CD4-positive, CD25-positive, alpha-beta regulatory T cell (primary cell): ENCODE measurements around the gene DHX32. TPM values are rescaled to one million over a fixed set of nuclear protein-coding genes. Genes with fewer than 3 reads are reported as not detected.
"Not testable (repeated sequence)": the region's sequence is repeated elsewhere in the genome, so short reads cannot be mapped to it uniquely, and the experiment has no call there.

ENCODE experiments used
- ATAC-seq, 2 donors: fragments of 150-1000 bp; cut with Tn5 transposase; one replicate each; pipeline ENCODE4 v1.10.0; 2021; ENCODE audit warnings: low read depth in 2 of 2, moderate number of reproducible peaks in 2 of 2, moderate library complexity in 1 of 2
- DNase-seq, 3 donors: peaks; one replicate each; pipeline versions ENCODE4 v3.0.0 to v3.0.0-alpha.2; 2012 to 2022; ENCODE audit warnings: mixed read lengths in 1 of 3
- H3K27ac ChIP-seq: one replicate; pipeline ENCODE4 v1.7.0; 2013; ENCODE audit warnings: mild to moderate bottlenecking, low read length; ENCODE audit not compliant: insufficient read depth, poor library complexity, severe bottlenecking
- H3K27me3 ChIP-seq: one replicate; pipeline ENCODE4 v1.7.0; 2013; ENCODE audit warnings: low read length; ENCODE audit not compliant: control insufficient read depth, insufficient read depth
- H3K36me3 ChIP-seq: one replicate; pipeline ENCODE4 v1.7.0; 2013; ENCODE audit warnings: mild to moderate bottlenecking, low read length, moderate library complexity; ENCODE audit not compliant: control insufficient read depth, insufficient read depth
- H3K4me1 ChIP-seq: 2 replicates; pipeline ENCODE4 v1.7.0; 2013; ENCODE audit warnings: mild to moderate bottlenecking, low read length; ENCODE audit not compliant: insufficient read depth, control insufficient read depth, poor library complexity, severe bottlenecking
- H3K4me3 ChIP-seq: one replicate; pipeline ENCODE4 v1.7.0; 2013; ENCODE audit warnings: low read depth, mild to moderate bottlenecking, low read length, moderate library complexity
- H3K9me3 ChIP-seq, 2 experiments: 1 replicate in 1 of 2; 2 replicates in 1 of 2; pipeline ENCODE4 v1.7.0; 2013; ENCODE audit warnings: low read length in 2 of 2, mild to moderate bottlenecking in 1 of 2, moderate library complexity in 1 of 2; ENCODE audit not compliant: control insufficient read depth in 2 of 2
- H3K27ac Mint-ChIP-seq, 3 donors: one replicate each; pipeline ENCODE4 v1.8.0; 2020 to 2022; ENCODE audit warnings: mild to moderate bottlenecking in 3 of 3, mixed read lengths in 3 of 3, moderate library complexity in 2 of 3
- H3K27me3 Mint-ChIP-seq: one replicate; pipeline ENCODE4 v1.8.0; 2022; ENCODE audit warnings: mild to moderate bottlenecking, mixed read lengths
- H3K36me3 Mint-ChIP-seq: one replicate; pipeline ENCODE4 v1.8.0; 2020; ENCODE audit warnings: mixed read lengths
- H3K4me1 Mint-ChIP-seq, 4 donors: one replicate each; pipeline ENCODE4 v1.8.0; 2020 to 2022; ENCODE audit warnings: mixed read lengths in 4 of 4, mild to moderate bottlenecking in 1 of 4
- H3K4me3 Mint-ChIP-seq, 4 donors: one replicate each; pipeline ENCODE4 v1.8.0; 2020 to 2022; ENCODE audit warnings: mild to moderate bottlenecking in 4 of 4, mixed read lengths in 4 of 4, moderate library complexity in 3 of 4
- H3K9me3 Mint-ChIP-seq, 7 donors: one replicate each; pipeline ENCODE4 v1.8.0; 2020 to 2022; ENCODE audit warnings: mixed read lengths in 7 of 7, mild to moderate bottlenecking in 3 of 7, moderate library complexity in 2 of 7
- polyA plus RNA-seq, 4 donors: library from polyadenylated mRNA; unstranded; fragments of 300-500 nt; fragmentation: Illumina TruSeq; gene quantifications; one replicate each; pipeline ENCODE4 v1.2.3, GENCODE V29; 2021
- total RNA-seq: library from RNA; stranded (reverse); gene quantifications from one replicate; pipeline ENCODE4 v1.2.3, GENCODE V29; 2022

The DHX32 gene
- total RNA-seq = 1.8 TPM
- polyA plus RNA-seq = 10 to 100 TPM in 3 of 4 donors, 1 to 10 TPM in 1; 8.3 to 13.5 (median 10.9) TPM

DNA sequence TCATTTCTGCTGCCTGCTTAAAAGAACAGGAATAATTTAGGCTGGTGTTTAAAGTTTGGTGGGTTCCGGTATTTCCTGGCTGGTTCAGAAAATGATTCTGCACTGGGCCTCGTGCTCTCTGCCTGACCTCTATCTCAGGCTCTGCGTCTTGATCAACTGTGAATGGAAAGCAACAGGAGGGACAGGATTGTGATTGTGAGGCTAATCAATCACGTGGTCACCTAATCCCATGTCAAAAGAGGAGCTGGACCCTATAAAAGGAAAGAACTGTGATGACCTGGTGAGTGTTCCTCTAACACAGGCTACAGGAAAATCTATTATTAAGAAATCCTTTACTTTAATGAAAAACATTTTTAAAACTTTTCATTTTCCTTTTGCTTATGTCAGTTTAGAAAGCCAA lies at the start of gene DHX32:
DHX32 (minus strand) TSS at position 101 of the 400 bp plus-strand sequence. CDS start 468 bp downstream, outside the sequence.
- H3K4me3 ChIP-seq = no peak within 1 kb of the TSS
- H3K9me3 ChIP-seq = peaks cover 3 to 12% of the 10 kb centered on the region in 2 experiments
- H3K4me3 Mint-ChIP-seq = no peak within 1 kb of the TSS
- no peak within 1 kb of the TSS for H3K27ac Mint-ChIP-seq
- H3K27me3 Mint-ChIP-seq = no peaks in the 10 kb centered on the region
- peaks cover 16% of the 10 kb centered on the region for H3K36me3 Mint-ChIP-seq
- no peak for DNase-seq
- H3K9me3 Mint-ChIP-seq = peaks cover 0 to 8% (median 0%) of the 10 kb centered on the region in 7 donors
- H3K36me3 ChIP-seq = peaks cover 3% of the 10 kb centered on the region
- ATAC-seq = no peak
- no peak within 1 kb of the TSS for H3K27ac ChIP-seq
- H3K4me1 Mint-ChIP-seq = peaks cover 0 to 4% (median 0%) of the 10 kb centered on the region in 4 donors
- no peaks in the 10 kb centered on the region for H3K27me3 ChIP-seq
- H3K4me1 ChIP-seq = no peaks in the 10 kb centered on the region

- Mint-ChIP-seq H3K4me3 (no peak overlapping the region), H3K9me3 (peaks cover 0 to 2% (median 0%) of the 10 kb centered on the region in 7 donors)
Observed at GRCh38 chr10:125929618-125930017, 48.5 kb upstream of the DHX32 start.

GRCh38 chr10:125928928-125929585 lies 48.0 kb upstream of the DHX32 start:
- H3K36me3 Mint-ChIP-seq = no peaks in the 10 kb centered on the region
- Histone ChIP-seq H3K27me3 (peaks cover 4% of the 10 kb centered on the region), H3K36me3 (no peaks in the 10 kb centered on the region), H3K4me1 (no peaks in the 10 kb centered on the region), H3K9me3 (no peaks in the 10 kb centered on the region), H3K4me3 (no peak overlapping the region), H3K27ac (no peak overlapping the region)
- ATAC-seq (no peak), DNase-seq (no peak)
- peaks cover 0 to 2% (median 0%) of the 10 kb centered on the region in 7 donors for H3K9me3 Mint-ChIP-seq
- H3K4me1 Mint-ChIP-seq = no peaks in the 10 kb centered on the region
- peaks cover 23% of the 10 kb centered on the region for H3K27me3 Mint-ChIP-seq
- no peak overlapping the region for H3K27ac Mint-ChIP-seq
- H3K4me3 Mint-ChIP-seq = no peak overlapping the region

More at GRCh38 chr10:125929618-125930017, 48.5 kb upstream of the DHX32 start:
- no peak overlapping the region for H3K27ac ChIP-seq
- Mint-ChIP-seq H3K27me3 (peaks cover 28% of the 10 kb centered on the region), H3K4me1 (no peaks in the 10 kb centered on the region), H3K27ac (no peak overlapping the region), H3K36me3 (no peaks in the 10 kb centered on the region)
- ATAC-seq (no peak), DNase-seq (no peak)
- H3K27me3 ChIP-seq = peaks cover 5% of the 10 kb centered on the region
- no peaks in the 10 kb centered on the region for H3K4me1 ChIP-seq
- no peak overlapping the region for H3K4me3 ChIP-seq
- no peaks in the 10 kb centered on the region for H3K36me3 ChIP-seq
- H3K9me3 ChIP-seq = no peaks in the 10 kb centered on the region

- not testable (repeated sequence) for H3K27me3 ChIP-seq, H3K4me1 ChIP-seq, H3K4me1 Mint-ChIP-seq, H3K36me3 Mint-ChIP-seq, H3K9me3 ChIP-seq, H3K36me3 ChIP-seq, H3K4me3 Mint-ChIP-seq, H3K27ac Mint-ChIP-seq, H3K9me3 Mint-ChIP-seq, H3K4me3 ChIP-seq, H3K27me3 Mint-ChIP-seq, H3K27ac ChIP-seq, ATAC-seq, DNase-seq
Observed at GRCh38 chr10:125927265-125927664, 46.2 kb upstream of the DHX32 start.

- DNase-seq (no peak), ATAC-seq (no peak)
- Histone ChIP-seq H3K27ac (no peak overlapping the region), H3K36me3 (no peaks in the 10 kb centered on the region), H3K27me3 (peaks cover 2% of the 10 kb centered on the region), H3K4me3 (no peak overlapping the region), H3K9me3 (no peaks in the 10 kb centered on the region), H3K4me1 (no peaks in the 10 kb centered on the region)
- Mint-ChIP-seq H3K27me3 (peaks cover 4% of the 10 kb centered on the region), H3K27ac (no peak overlapping the region), H3K36me3 (no peaks in the 10 kb centered on the region), H3K9me3 (peaks cover 0 to 2% (median 0%) of the 10 kb centered on the region in 7 donors), H3K4me1 (no peaks in the 10 kb centered on the region), H3K4me3 (no peak overlapping the region)
Observed at GRCh38 chr10:125926247-125926646, 45.2 kb upstream of the DHX32 start.

GRCh38 chr10:125925262-125925834 lies 44.3 kb upstream of the DHX32 start:
- no peaks in the 10 kb centered on the region for H3K36me3 ChIP-seq
- ATAC-seq (no peak), DNase-seq (no peak)
- H3K4me1 Mint-ChIP-seq = no peaks in the 10 kb centered on the region
- H3K27ac Mint-ChIP-seq = no peak overlapping the region
- no peak overlapping the region for H3K4me3 Mint-ChIP-seq
- peaks cover 0 to 2% (median 0%) of the 10 kb centered on the region in 7 donors for H3K9me3 Mint-ChIP-seq
- peaks cover 4% of the 10 kb centered on the region for H3K27me3 Mint-ChIP-seq
- H3K9me3 ChIP-seq = no peaks in the 10 kb centered on the region
- no peaks in the 10 kb centered on the region for H3K36me3 Mint-ChIP-seq
- H3K27me3 ChIP-seq = peaks cover 2% of the 10 kb centered on the region
- H3K4me3 ChIP-seq = no peak overlapping the region
- H3K4me1 ChIP-seq = no peaks in the 10 kb centered on the region
- no peak overlapping the region for H3K27ac ChIP-seq

DNA sequence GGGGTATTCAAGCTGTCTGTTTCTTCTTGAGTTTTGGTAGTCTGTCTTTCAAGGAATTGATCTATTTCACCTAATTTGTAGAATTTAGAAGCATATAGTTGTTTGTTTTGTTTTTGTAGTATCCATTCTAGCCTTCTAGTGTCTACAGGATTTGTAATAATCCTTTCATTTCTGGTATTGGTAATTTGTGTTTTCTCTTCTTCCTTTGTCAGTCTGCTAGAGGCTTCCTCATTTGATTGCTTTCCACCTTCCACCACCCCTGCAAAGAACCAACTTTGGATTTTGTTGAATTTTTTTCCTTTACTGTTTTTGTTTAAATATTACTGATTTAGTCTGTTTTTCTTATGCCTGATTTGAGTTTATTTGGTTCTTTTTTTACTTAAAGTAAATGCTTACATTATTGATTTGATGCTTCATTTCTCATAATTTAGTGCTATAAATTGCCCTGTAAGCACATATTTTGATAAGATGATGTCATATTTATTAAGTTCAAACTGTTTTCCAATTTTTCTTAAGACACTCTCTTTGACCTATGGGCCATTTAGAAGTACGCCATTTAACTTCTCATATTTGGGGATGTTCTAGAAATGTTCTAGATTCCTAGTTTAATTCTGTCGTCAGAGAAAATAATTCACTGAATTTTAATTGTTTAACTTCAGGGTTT lies 40.7 kb upstream of the DHX32 start:
- H3K36me3 Mint-ChIP-seq, H3K27me3 ChIP-seq, H3K27me3 Mint-ChIP-seq, H3K36me3 ChIP-seq, H3K4me1 Mint-ChIP-seq, ATAC-seq, DNase-seq, H3K4me3 Mint-ChIP-seq, H3K9me3 Mint-ChIP-seq, H3K4me1 ChIP-seq, H3K4me3 ChIP-seq, H3K27ac ChIP-seq, H3K27ac Mint-ChIP-seq, H3K9me3 ChIP-seq: not testable (repeated sequence)
